ENCODE results near the gene DUOX2. TPM values are rescaled to one million over a fixed set of nuclear protein-coding genes. Genes with fewer than 3 reads are reported as not detected.

The DUOX2 gene
- total RNA-seq, 4 donors from 2014 or later: 0.19 to 3.3 (median 1.6) TPM

- no peak overlapping the region for H3K4me3 ChIP-seq
- H3K9me3 ChIP-seq: no peaks in the 10 kb centered on the region
- H3K4me1 ChIP-seq: no peaks in the 10 kb centered on the region
- no peaks in the 10 kb centered on the region for H3K36me3 ChIP-seq
- TF ChIP-seq POLR2A (IDR thresholded peaks at IDR 0.05): no peak
- TF ChIP-seq CTCF (IDR thresholded peaks at IDR 0.05): no peak
- H3K27me3 ChIP-seq: no peaks in the 10 kb centered on the region
- no peak for DNase-seq
- H3K27ac ChIP-seq: no peak overlapping the region
These were observed 20.2 kb downstream of the DUOX2 start for GRCh38 chr15:45093622-45094357.

- Histone ChIP-seq H3K4me3 (no peak overlapping the region), H3K36me3 (no peaks in the 10 kb centered on the region), H3K9me3 (no peaks in the 10 kb centered on the region), H3K27ac (no peak overlapping the region), H3K27me3 (no peaks in the 10 kb centered on the region), H3K4me1 (no peaks in the 10 kb centered on the region)
- no peak for DNase-seq
- TF ChIP-seq POLR2A (IDR thresholded peaks at IDR 0.05) (no peak), CTCF (IDR thresholded peaks at IDR 0.05) (no peak)
These were observed 21.0 kb downstream of the DUOX2 start for GRCh38 chr15:45093013-45093412.

- no peaks in the 10 kb centered on the region for H3K27me3 ChIP-seq
- no peaks in the 10 kb centered on the region for H3K36me3 ChIP-seq
- H3K4me1 ChIP-seq: no peaks in the 10 kb centered on the region
- TF ChIP-seq POLR2A (IDR thresholded peaks at IDR 0.05): no peak
- TF ChIP-seq CTCF (IDR thresholded peaks at IDR 0.05): no peak
- DNase-seq: peak in 1 of 3 donors; percentile 34
- no peaks in the 10 kb centered on the region for H3K9me3 ChIP-seq
- H3K4me3 ChIP-seq: no peak overlapping the region
- H3K27ac ChIP-seq: no peak overlapping the region
These were observed 22.4 kb downstream of the DUOX2 start for GRCh38 chr15:45091576-45091975.

GRCh38 chr15:45091161-45091560, 22.8 kb downstream of the DUOX2 start:
- H3K27ac ChIP-seq: no peak overlapping the region
- TF ChIP-seq CTCF (IDR thresholded peaks at IDR 0.05): no peak
- no peak for TF ChIP-seq POLR2A (IDR thresholded peaks at IDR 0.05)
- no peaks in the 10 kb centered on the region for H3K4me1 ChIP-seq
- no peaks in the 10 kb centered on the region for H3K9me3 ChIP-seq
- H3K4me3 ChIP-seq: no peak overlapping the region
- no peak for DNase-seq
- H3K27me3 ChIP-seq: no peaks in the 10 kb centered on the region
- H3K36me3 ChIP-seq: no peaks in the 10 kb centered on the region

- no peak overlapping the region for H3K4me3 ChIP-seq
- H3K27me3 ChIP-seq: no peaks in the 10 kb centered on the region
- H3K4me1 ChIP-seq: no peaks in the 10 kb centered on the region
- no peak for DNase-seq
- no peaks in the 10 kb centered on the region for H3K36me3 ChIP-seq
- H3K27ac ChIP-seq: no peak overlapping the region
- H3K9me3 ChIP-seq: no peaks in the 10 kb centered on the region
- TF ChIP-seq CTCF (IDR thresholded peaks at IDR 0.05) (no peak), POLR2A (IDR thresholded peaks at IDR 0.05) (no peak)
These were observed 24.1 kb downstream of the DUOX2 start for GRCh38 chr15:45089712-45090373.
